Left lung (tissue), 10 donors: ENCODE data around the gene ZNF592. TPM values are rescaled to one million over a fixed set of nuclear protein-coding genes. Genes with fewer than 3 reads are reported as not detected.

Experiments used
- ATAC-seq: fragments of 200-7000 bp; cut with Tn5 transposase; one replicate; pipeline ENCODE4 v1.9.1; 2020; ENCODE audit warnings: moderate library complexity
- DNase-seq, 4 donors: peaks; one replicate each; pipeline ENCODE4 v3.0.0-alpha.2; 2013 to 2020
- H3K27ac ChIP-seq, 2 donors: fragments of 200-600 bp; sonication (generic) in 1 of 2; one replicate each; pipeline versions ENCODE4 v1.5.0 to v1.8.0; 2020 to 2021
- H3K27me3 ChIP-seq, 2 donors: fragments of 200-600 bp; sonication (generic) in 1 of 2; one replicate each; pipeline versions ENCODE4 v1.5.0 to v1.8.0; 2020 to 2021
- H3K36me3 ChIP-seq, 2 donors: fragments of 200-600 bp; sonication (generic) in 1 of 2; one replicate each; pipeline versions ENCODE4 v1.5.0 to v1.8.0; 2020 to 2021
- H3K4me1 ChIP-seq, 2 donors: fragments of 200-600 bp; one replicate each; pipeline ENCODE4 v1.8.0; 2021
- H3K4me3 ChIP-seq, 2 donors: fragments of 200-600 bp; sonication (generic) in 1 of 2; one replicate each; pipeline versions ENCODE4 v1.5.0 to v1.8.0; 2020 to 2021; ENCODE audit warnings: mild to moderate bottlenecking in 1 of 2
- H3K9me3 ChIP-seq, 2 donors: fragments of 200-600 bp; sonication (generic) in 1 of 2; one replicate each; pipeline versions ENCODE4 v1.5.0 to v1.8.0; 2020 to 2021
- intact Hi-C, 2 donors: fragments of 100-400 bp; cut with DNase I; formaldehyde crosslinking; loops; one replicate each; pipeline versions ENCODE4 v1.11.2 to v1.14.2; 2022
- polyA plus RNA-seq, 6 donors: library from polyadenylated mRNA; unstranded; fragments of 120-200 nt; gene quantifications; one replicate each; pipeline ENCODE4 v1.2.1, GENCODE V29; 2013; ENCODE audit not compliant: insufficient read length in 6 of 6
- total RNA-seq, 2 donors: library from RNA; stranded (reverse); fragmentation: NEBNext Ultra II Directional; extraction: Animal tissue kit (Norgen Biotek cat#: 25700); gene quantifications; one replicate each; pipeline ENCODE4 v1.2.1, GENCODE V29; 2021
- TF ChIP-seq, protein P1 (sequence below), 2 donors: fragments of 200-600 bp; sonication (generic) in 1 of 2; IDR thresholded peaks; one replicate each; pipeline versions ENCODE4 v1.5.0 to v1.8.0; 2021; ENCODE audit warnings: antibody characterized with exemption in 2 of 2
- donor health status: DM: no; HTN: yes; CAD: no.
- donor health status: DM: no; HTN: no; CAD: no.

The ZNF592 gene
- total and polyA plus RNA-seq, 8 donors, result 22.7 to 32.2 (median 25.2) TPM

DNA sequence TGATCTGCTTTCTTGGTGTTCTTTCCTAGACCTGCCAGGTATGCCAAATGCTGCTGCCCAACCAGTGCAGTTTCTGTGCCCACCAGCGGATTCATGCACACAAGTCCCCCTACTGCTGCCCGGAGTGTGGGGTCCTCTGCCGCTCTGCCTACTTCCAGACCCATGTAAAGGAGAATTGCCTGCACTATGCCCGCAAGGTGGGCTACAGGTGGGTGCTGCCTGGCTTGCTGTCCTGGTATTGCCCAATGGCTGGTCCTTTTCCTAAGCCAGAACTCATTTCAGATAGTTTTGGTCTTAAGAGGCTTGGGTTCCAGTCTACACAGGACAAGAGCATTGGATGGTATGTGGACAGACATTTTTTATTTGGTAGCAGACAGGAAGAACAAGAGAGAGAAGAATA is 42.3 kb downstream of the ZNF592 start:
- DNase-seq (no peak), ATAC-seq (no peak)
- Histone ChIP-seq H3K27ac (no peak overlapping the region), H3K36me3 (peaks cover 0 to 76% of the 10 kb centered on the region in 2 donors), H3K4me3 (no peak overlapping the region), H3K27me3 (no peaks in the 10 kb centered on the region), H3K4me1 (peaks cover 0 to 28% of the 10 kb centered on the region in 2 donors), H3K9me3 (no peaks in the 10 kb centered on the region)
- TF ChIP-seq, protein P1, sequence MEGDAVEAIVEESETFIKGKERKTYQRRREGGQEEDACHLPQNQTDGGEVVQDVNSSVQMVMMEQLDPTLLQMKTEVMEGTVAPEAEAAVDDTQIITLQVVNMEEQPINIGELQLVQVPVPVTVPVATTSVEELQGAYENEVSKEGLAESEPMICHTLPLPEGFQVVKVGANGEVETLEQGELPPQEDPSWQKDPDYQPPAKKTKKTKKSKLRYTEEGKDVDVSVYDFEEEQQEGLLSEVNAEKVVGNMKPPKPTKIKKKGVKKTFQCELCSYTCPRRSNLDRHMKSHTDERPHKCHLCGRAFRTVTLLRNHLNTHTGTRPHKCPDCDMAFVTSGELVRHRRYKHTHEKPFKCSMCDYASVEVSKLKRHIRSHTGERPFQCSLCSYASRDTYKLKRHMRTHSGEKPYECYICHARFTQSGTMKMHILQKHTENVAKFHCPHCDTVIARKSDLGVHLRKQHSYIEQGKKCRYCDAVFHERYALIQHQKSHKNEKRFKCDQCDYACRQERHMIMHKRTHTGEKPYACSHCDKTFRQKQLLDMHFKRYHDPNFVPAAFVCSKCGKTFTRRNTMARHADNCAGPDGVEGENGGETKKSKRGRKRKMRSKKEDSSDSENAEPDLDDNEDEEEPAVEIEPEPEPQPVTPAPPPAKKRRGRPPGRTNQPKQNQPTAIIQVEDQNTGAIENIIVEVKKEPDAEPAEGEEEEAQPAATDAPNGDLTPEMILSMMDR (IDR thresholded peaks at IDR 0.05), result no peak
- intact Hi-C loops, result no loop called here

DNA sequence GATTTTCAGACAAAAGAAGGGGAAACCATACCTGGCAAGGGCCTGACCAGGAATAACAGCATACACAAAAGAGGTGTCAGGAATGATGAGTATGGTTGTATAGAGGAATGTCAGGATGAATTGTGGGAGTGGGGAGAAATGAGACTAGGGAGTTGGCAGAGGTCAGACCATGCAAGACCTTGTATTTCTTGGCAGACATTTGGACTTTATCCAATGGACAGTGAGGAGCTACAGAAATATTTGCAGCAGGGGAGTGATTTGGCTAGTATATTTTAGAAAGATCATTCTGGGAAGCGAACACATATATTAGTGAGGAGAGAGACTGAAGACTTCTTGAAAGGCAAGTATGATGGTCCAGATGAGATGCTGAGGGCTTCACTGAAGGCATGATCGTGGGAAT is 43.4 kb downstream of the ZNF592 start:
- ATAC-seq (no peak), DNase-seq (no peak)
- Histone ChIP-seq H3K27me3 (no peaks in the 10 kb centered on the region), H3K4me1 (peaks cover 0 to 18% of the 10 kb centered on the region in 2 donors), H3K9me3 (no peaks in the 10 kb centered on the region), H3K36me3 (peaks cover 0 to 74% of the 10 kb centered on the region in 2 donors), H3K4me3 (no peak overlapping the region), H3K27ac (no peak overlapping the region)
- intact Hi-C loops, result no loop called here
- TF ChIP-seq, protein P1 (IDR thresholded peaks at IDR 0.05), result no peak

DNA sequence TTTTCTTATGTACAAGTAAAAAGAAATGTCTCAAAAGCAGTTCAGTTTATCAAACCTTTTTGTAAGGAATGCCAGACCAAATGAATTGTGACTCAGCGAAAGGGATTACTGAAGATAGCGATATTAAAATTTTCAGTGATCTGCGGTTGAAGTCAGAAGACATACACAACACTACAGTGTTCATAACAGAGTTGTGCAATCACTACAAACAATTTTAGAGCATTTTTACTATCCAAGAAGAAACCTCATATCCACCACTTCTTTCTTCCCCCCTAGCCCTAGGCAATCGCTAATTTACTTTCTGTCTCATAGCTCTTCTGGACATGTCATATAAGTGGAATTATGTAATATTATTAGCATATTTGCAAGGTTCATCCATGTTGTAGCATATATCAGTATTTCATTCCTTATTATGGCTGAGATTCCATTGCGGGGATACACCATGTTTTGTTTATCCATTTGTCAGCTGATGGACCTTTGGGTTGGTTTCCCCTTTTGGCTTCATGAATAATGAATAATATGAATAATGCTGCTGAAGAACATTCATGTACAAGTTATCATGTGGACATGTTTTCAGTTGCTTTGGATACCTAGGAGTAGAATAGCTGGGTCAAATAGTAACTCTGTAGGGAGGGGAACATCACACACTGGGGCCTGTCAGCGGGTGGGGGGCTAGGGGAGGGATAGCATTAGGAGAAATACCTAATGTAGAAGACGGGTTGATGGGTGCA is 45.2 kb downstream of the ZNF592 start:
- intact Hi-C loops, result no loop called here
- H3K4me1 ChIP-seq, result peaks cover 0 to under 1% of the 10 kb centered on the region in 2 donors
- DNase-seq, result no peak
- ATAC-seq, result no peak
- TF ChIP-seq, protein P1 (IDR thresholded peaks at IDR 0.05), result no peak
- peaks cover 0 to 82% of the 10 kb centered on the region in 2 donors for H3K36me3 ChIP-seq
- no peak overlapping the region for H3K4me3 ChIP-seq
- no peaks in the 10 kb centered on the region for H3K27me3 ChIP-seq
- H3K27ac ChIP-seq, result no peak overlapping the region
- H3K9me3 ChIP-seq, result no peaks in the 10 kb centered on the region

DNA sequence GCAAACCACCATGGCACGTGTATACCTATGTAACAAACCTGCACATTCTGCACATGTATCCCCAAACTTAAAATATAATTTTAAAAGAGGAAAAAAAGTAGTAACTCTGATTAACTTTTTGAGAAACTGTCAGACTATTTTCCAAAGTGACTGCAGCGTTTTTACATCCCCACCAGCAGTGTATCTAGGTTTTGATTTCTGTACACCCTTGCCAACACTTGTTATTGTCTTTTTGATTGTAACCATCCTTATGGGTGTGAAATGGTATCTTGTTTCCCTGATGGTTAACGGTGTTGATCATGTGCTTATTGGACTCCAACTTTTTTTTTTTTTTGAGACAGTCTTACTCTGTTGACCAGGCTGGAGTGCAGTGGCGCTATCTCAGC is 45.8 kb downstream of the ZNF592 start:
- no peak overlapping the region for H3K4me3 ChIP-seq
- H3K36me3 ChIP-seq, result peaks cover 0 to 87% of the 10 kb centered on the region in 2 donors
- TF ChIP-seq, protein P1 (IDR thresholded peaks at IDR 0.05), result no peak
- H3K4me1 ChIP-seq, result no peaks in the 10 kb centered on the region
- H3K27me3 ChIP-seq, result no peaks in the 10 kb centered on the region
- no peak for ATAC-seq
- no peak overlapping the region for H3K27ac ChIP-seq
- H3K9me3 ChIP-seq, result no peaks in the 10 kb centered on the region
- intact Hi-C loops, result no loop called here
- DNase-seq, result no peak

DNA sequence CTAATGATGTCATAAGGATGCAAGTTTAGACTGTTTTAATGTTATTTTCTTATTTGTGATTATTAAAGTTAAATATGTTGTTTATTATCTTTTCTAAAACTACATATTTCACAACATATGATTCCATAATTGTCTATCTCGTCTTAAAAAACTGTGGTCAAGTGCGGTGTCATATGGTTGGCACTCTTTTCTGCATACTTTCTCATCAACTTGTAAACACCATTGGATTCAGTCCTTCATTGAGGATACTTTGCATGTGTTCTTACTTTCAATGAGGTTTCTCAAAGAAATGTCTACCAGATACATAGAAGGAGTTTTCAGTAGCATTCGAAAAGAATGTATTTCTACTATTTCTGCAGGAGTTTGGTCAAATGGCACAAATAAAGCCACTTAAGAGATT is 46.8 kb downstream of the ZNF592 start:
- no peaks in the 10 kb centered on the region for H3K4me1 ChIP-seq
- ATAC-seq (no peak), DNase-seq (no peak)
- no peaks in the 10 kb centered on the region for H3K9me3 ChIP-seq
- peaks cover 0 to 94% of the 10 kb centered on the region in 2 donors for H3K36me3 ChIP-seq
- H3K4me3 ChIP-seq, result no peak overlapping the region
- TF ChIP-seq, protein P1 (IDR thresholded peaks at IDR 0.05), result no peak
- intact Hi-C loops, result no loop called here
- H3K27ac ChIP-seq, result no peak overlapping the region
- H3K27me3 ChIP-seq, result no peaks in the 10 kb centered on the region
